A673 (cell line): ENCODE results near the gene VAV3. TPM values are rescaled to one million over a fixed set of nuclear protein-coding genes. Genes with fewer than 3 reads are reported as not detected.
"Not testable (repeated sequence)": the region's sequence is repeated elsewhere in the genome, so short reads cannot be mapped to it uniquely, and the experiment has no call there.

Experiments
- BruUV-seq: library from RNA; stranded (reverse); fragments of 400-500 nt; replicated peaks from 2 replicates; lab custom pipeline; 2021; lab: Mats Ljungman, UMichigan
- CTCF ChIA-PET: fragments of 300-600 bp; sonication (Branson Sonifier 250); formaldehyde crosslinking; loops from one replicate; lab custom pipeline; 2022; ENCODE audit warnings: antibody characterized with exemption; lab: Charles Lee
- POLR2A ChIA-PET: fragments of 300-600 bp; sonication (Branson Sonifier 250); formaldehyde crosslinking; loops from one replicate; lab custom pipeline; 2022; ENCODE audit warnings: antibody characterized with exemption; ENCODE audit not compliant: low non-redundant PET; lab: Charles Lee
- DNase-seq: peaks from one replicate; pipeline ENCODE4 v3.0.0-alpha.2; 2015; ENCODE audit warnings: low spot score
- H3K27ac ChIP-seq: fragments of 200-600 bp; sonication (generic); 2 replicates; pipeline ENCODE4 v1.5.1; 2016; ENCODE audit warnings: mixed run types, low read depth, mild to moderate bottlenecking, mixed read lengths, antibody characterized with exemption, low read length; ENCODE audit not compliant: poor library complexity, severe bottlenecking
- H3K27me3 ChIP-seq: fragments of 200-600 bp; sonication (generic); replicated peaks from 2 replicates; pipeline ENCODE4 v1.6.1; 2017; ENCODE audit warnings: mixed run types, low read depth, mild to moderate bottlenecking, mixed read lengths, antibody characterized with exemption, low read length; ENCODE audit not compliant: insufficient read depth, poor library complexity
- H3K36me3 ChIP-seq: fragments of 200-600 bp; sonication (generic); 2 replicates; pipeline ENCODE4 v1.6.1; 2016; ENCODE audit warnings: mixed run types, mild to moderate bottlenecking, mixed read lengths, antibody characterized with exemption, low read length; ENCODE audit not compliant: insufficient read depth, poor library complexity, severe bottlenecking
- H3K4me1 ChIP-seq: fragments of 200-600 bp; sonication (generic); 2 replicates; pipeline ENCODE4 v1.6.1; 2017; ENCODE audit warnings: mixed run types, mild to moderate bottlenecking, mixed read lengths, antibody characterized with exemption, low read length; ENCODE audit not compliant: insufficient read depth, poor library complexity, severe bottlenecking
- H3K4me3 ChIP-seq: fragments of 200-600 bp; sonication (generic); 2 replicates; pipeline ENCODE4 v1.5.1; 2016; ENCODE audit warnings: low read depth, mixed run types, mild to moderate bottlenecking, mixed read lengths, low read length; ENCODE audit not compliant: poor library complexity, severe bottlenecking
- H3K9me3 ChIP-seq: fragments of 200-600 bp; sonication (generic); 2 replicates; pipeline ENCODE4 v1.6.1; 2016; ENCODE audit warnings: mixed run types, low read depth, mild to moderate bottlenecking, mixed read lengths, antibody characterized with exemption, low read length; ENCODE audit not compliant: poor library complexity, severe bottlenecking
- CTCF ChIP-seq: fragments of 300-800, 200-600 bp; sonication (generic); conservative IDR thresholded peaks from 2 replicates; pipeline ENCODE4 v1.5.1; 2017; ENCODE audit warnings: low read depth, mild to moderate bottlenecking, antibody characterized with exemption, low read length, moderate library complexity, mixed read lengths
- EZH2 ChIP-seq: fragments of 200-600 bp; sonication (generic); IDR thresholded peaks from 2 replicates; pipeline ENCODE4 v1.6.1; 2017; ENCODE audit warnings: borderline replicate concordance, low read depth, mild to moderate bottlenecking, mixed read lengths, antibody characterized with exemption, low read length; ENCODE audit not compliant: poor library complexity, severe bottlenecking
- intact Hi-C: fragments of 100-400 bp; cut with micrococcal nuclease; formaldehyde crosslinking; loops from one replicate; pipeline ENCODE4 v1.10.0; 2022; ENCODE audit not compliant: unreplicated experiment
- total RNA-seq: library from RNA; stranded (reverse); gene quantifications from 2 replicates; pipeline ENCODE4 v1.2.3, GENCODE V29; 2021

Gene VAV3
- total RNA-seq, 1 experiment from 2014 or later, result 0.30 TPM

DNA sequence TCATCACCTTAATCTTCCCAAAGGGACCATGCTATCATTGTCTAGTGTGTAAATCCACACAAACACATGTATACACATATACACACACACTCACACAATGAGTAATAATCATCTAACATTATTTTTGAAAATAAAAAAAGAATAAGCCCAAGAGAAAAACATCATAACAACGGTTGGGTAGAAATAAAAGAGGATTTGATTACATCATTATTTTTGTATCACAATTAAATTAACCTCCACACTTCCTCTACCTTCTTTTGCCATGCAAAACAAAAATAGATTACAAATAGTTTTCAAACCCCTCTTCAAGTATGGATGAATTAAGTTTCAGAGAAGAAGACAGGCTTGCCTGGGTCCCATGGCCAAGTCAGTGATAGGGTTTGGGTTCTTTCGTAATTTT, 238.1 kb downstream of the VAV3 start:
- no peaks in the 10 kb centered on the region for H3K36me3 ChIP-seq
- ChIA-PET CTCF (no interaction called here), POLR2A (no interaction called here)
- no peaks in the 10 kb centered on the region for H3K9me3 ChIP-seq
- no peak overlapping the region for H3K4me3 ChIP-seq
- H3K27me3 ChIP-seq, result no peaks in the 10 kb centered on the region
- no peak overlapping the region for H3K27ac ChIP-seq
- no peak for DNase-seq
- no peaks in the 10 kb centered on the region for H3K4me1 ChIP-seq
- no TSS peak for BruUV-seq
- TF ChIP-seq CTCF (no peak), EZH2 (no peak)
- intact Hi-C loops, result no loop called here

GRCh38 chr1:107724648-107725047, 240.3 kb downstream of the VAV3 start:
- DNase-seq, result no peak
- H3K27me3 ChIP-seq, result no peaks in the 10 kb centered on the region
- ChIA-PET CTCF (no interaction called here), POLR2A (no interaction called here)
- H3K36me3 ChIP-seq, result no peaks in the 10 kb centered on the region
- intact Hi-C loops, result no loop called here
- H3K4me1 ChIP-seq, result no peaks in the 10 kb centered on the region
- no peak overlapping the region for H3K27ac ChIP-seq
- TF ChIP-seq EZH2 (no peak), CTCF (no peak)
- H3K9me3 ChIP-seq, result no peaks in the 10 kb centered on the region
- BruUV-seq, result no TSS peak
- no peak overlapping the region for H3K4me3 ChIP-seq

- intact Hi-C loops, H3K4me1 ChIP-seq, H3K36me3 ChIP-seq, DNase-seq, H3K27ac ChIP-seq, BruUV-seq, CTCF ChIA-PET, H3K4me3 ChIP-seq, H3K27me3 ChIP-seq, H3K9me3 ChIP-seq, POLR2A ChIA-PET: not testable (repeated sequence)
These were observed 244.8 kb downstream of the VAV3 start for GRCh38 chr1:107720210-107720609.

- CTCF ChIA-PET, result no interaction called here
- no peak for TF ChIP-seq CTCF
- TF ChIP-seq EZH2, result no peak
- Histone ChIP-seq H3K4me1 (no peaks in the 10 kb centered on the region), H3K9me3 (no peaks in the 10 kb centered on the region), H3K4me3 (no peak overlapping the region), H3K27ac (no peak overlapping the region), H3K27me3 (no peaks in the 10 kb centered on the region), H3K36me3 (no peaks in the 10 kb centered on the region)
- intact Hi-C loops, result no loop called here
- no TSS peak for BruUV-seq
- no peak for DNase-seq
- POLR2A ChIA-PET, result no interaction called here
These were observed 255.0 kb downstream of the VAV3 start for GRCh38 chr1:107710005-107710404.
